BJ (cell line): ENCODE measurements around the gene MROH7. TPM values are rescaled to one million over a fixed set of nuclear protein-coding genes. Genes with fewer than 3 reads are reported as not detected.

Source experiments
- CTCF ChIA-PET: fragments of 350-600 bp; formaldehyde crosslinking; extraction: SDS; loops from one replicate; lab custom pipeline; 2021; ENCODE audit warnings: antibody characterized with exemption, inconsistent platforms; lab: Yijun Ruan, JAX
- POLR2A ChIA-PET: fragments of 300-600 bp; sonication (Branson Sonifier 250); formaldehyde crosslinking; extraction: SDS; loops from one replicate; lab custom pipeline; 2021; ENCODE audit warnings: antibody characterized with exemption; lab: Charles Lee
- DNase-seq: peaks from one replicate; pipeline ENCODE4 v3.0.0-alpha.2; 2011; ENCODE audit warnings: low read depth
- H3K27me3 ChIP-seq: 2 replicates; pipeline ENCODE4 v1.6.0; 2011; ENCODE audit warnings: low read length; ENCODE audit not compliant: control insufficient read depth, insufficient read depth
- H3K36me3 ChIP-seq: 2 replicates; pipeline ENCODE4 v1.5.1; 2011; ENCODE audit warnings: low read length; ENCODE audit not compliant: control insufficient read depth, insufficient read depth
- H3K4me3 ChIP-seq: 2 replicates; pipeline ENCODE4 v1.5.1; 2011; ENCODE audit warnings: low read depth, mild to moderate bottlenecking, control low read depth, low read length
- CTCF ChIP-seq: IDR thresholded peaks from 2 replicates; pipeline ENCODE4 v1.5.1; 2011; ENCODE audit warnings: low read depth, mild to moderate bottlenecking, control low read depth, inconsistent platforms, low read length, moderate library complexity; ENCODE audit not compliant: insufficient read depth
- polyA plus RNA-seq: library from polyadenylated mRNA; depleted of rRNA; stranded (reverse); fragments of >200 nt; gene quantifications from 2 replicates; pipeline ENCODE4 v1.2.3, GENCODE V29; 2011; rRNA removed

The MROH7 gene
- polyA plus RNA-seq, 1 experiment, result 0.10 TPM

GRCh38 chr1:54754045-54754444 is 112.5 kb downstream of the MROH7 start:
- H3K27me3 ChIP-seq, result no peaks in the 10 kb centered on the region; the same call in 1 of the 2 replicates
- TF ChIP-seq CTCF, result no peak
- CTCF ChIA-PET, result no interaction called here
- no peak for DNase-seq
- POLR2A ChIA-PET, result no interaction called here
- peaks cover 8% of the 10 kb centered on the region for H3K36me3 ChIP-seq
- H3K4me3 ChIP-seq, result no peak overlapping the region

GRCh38 chr1:54754486-54755285 is 113.1 kb downstream of the MROH7 start:
- H3K4me3 ChIP-seq, result no peak overlapping the region
- H3K27me3 ChIP-seq, result no peaks in the 10 kb centered on the region
- CTCF ChIA-PET, result no interaction called here
- no peak for DNase-seq
- no peak for TF ChIP-seq CTCF
- H3K36me3 ChIP-seq, result peaks cover 8% of the 10 kb centered on the region
- POLR2A ChIA-PET, result no interaction called here

GRCh38 chr1:54757833-54758232 is 116.2 kb downstream of the MROH7 start:
- DNase-seq, result no peak
- CTCF ChIA-PET, result interaction anchor here (0.6 kb wide), 1 partner anchor 51 kb away, joined by 3 read pairs; no protein-coding TSS in a partner anchor
- TF ChIP-seq CTCF, result no peak
- H3K4me3 ChIP-seq, result no peak overlapping the region
- POLR2A ChIA-PET, result no interaction called here
- H3K27me3 ChIP-seq, result no peaks in the 10 kb centered on the region
- peaks cover 8% of the 10 kb centered on the region for H3K36me3 ChIP-seq

GRCh38 chr1:54758678-54759348 is 117.2 kb downstream of the MROH7 start:
- DNase-seq, result no peak
- ChIA-PET POLR2A (no interaction called here), CTCF (interaction anchor here (0.7 kb wide), 1 partner anchor 111 kb away, joined by 5 read pairs; no protein-coding TSS in a partner anchor)
- no peak overlapping the region for H3K4me3 ChIP-seq
- H3K27me3 ChIP-seq, result no peaks in the 10 kb centered on the region
- no peak for TF ChIP-seq CTCF
- peaks cover 8% of the 10 kb centered on the region for H3K36me3 ChIP-seq

Other genes starting within 250 kb of the MROH7 start
- 19.6 and 25.9 TPM in 2 replicates for gene SSBP3, start 235.4 kb upstream of the MROH7 start, polyA plus RNA-seq
- gene ACOT11, start 93.6 kb upstream of the MROH7 start, polyA plus RNA-seq, result 1.5 and 2.4 TPM in 2 replicates
- not detected in 2 replicates for gene FAM151A, start 18.3 kb upstream of the MROH7 start, polyA plus RNA-seq
- gene TTC4, start 74.1 kb downstream of the MROH7 start, polyA plus RNA-seq, result 20.5 and 23.2 TPM in 2 replicates
- gene PARS2, start 122.7 kb downstream of the MROH7 start, polyA plus RNA-seq, result 3.7 and 3.9 TPM in 2 replicates
- gene TTC22, start 159.5 kb downstream of the MROH7 start, polyA plus RNA-seq, result not detected in 2 replicates
- gene DHCR24, start 245.4 kb downstream of the MROH7 start, polyA plus RNA-seq, result 43.3 and 75.0 TPM in 2 replicates